ENCODE measurements around the gene FSD1.

FSD1 gene

DNA sequence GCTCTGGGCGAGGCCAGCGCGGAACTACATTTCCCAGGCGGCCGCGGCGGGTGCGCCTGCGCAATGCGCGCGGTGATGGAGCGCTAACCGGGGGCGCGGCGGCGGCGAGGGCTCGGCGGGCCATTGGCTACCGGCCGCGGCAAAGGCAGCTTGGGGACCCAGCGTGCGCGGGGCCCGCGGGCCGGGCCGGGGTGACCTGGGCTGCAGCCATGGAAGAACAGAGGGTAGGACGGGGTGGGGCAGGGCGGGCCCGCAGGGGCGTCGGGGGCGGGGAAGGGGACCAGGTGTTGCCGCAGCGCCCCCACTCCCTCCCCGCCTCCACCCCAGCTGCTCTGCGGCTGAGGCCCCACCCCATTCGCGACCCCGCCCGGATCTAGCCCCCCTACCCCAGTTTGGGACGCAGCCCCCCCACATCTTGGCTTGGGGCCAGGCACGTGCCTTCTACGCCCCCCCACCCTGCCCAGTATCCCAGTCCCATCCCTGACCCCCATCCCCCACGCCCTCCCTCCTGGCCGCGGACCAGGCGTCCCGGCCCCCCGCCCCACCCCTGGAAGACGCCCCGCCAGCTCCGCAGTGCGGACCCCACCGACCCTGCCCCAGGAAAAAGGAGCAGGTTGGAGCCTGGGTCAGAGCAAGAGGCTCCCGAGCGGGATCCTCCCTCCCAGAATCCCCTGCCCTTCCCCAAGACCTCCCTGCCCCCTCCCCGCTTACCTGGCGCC lies at the start of gene FSD1:
FSD1 (plus strand) TSS at position 61 of the 719 bp plus-strand sequence; CDS start at position 210, 149 bp downstream.
- no peak for TF ChIP-seq TCF12 (IDR thresholded peaks at IDR 0.05; ENCODE audit: low read depth)
- no peak for TF ChIP-seq FOXM1 (IDR thresholded peaks at IDR 0.05; ENCODE audit: borderline replicate concordance, low read depth)
- TF ChIP-seq ZBTB7A (IDR thresholded peaks at IDR 0.05; ENCODE audit: low read depth), result 0 out of 2 replicates have a peak, but pooled peaks have one; percentile 20
- TF ChIP-seq EGR1 (IDR thresholded peaks at IDR 0.05), result 0 out of 2 replicates have a peak, but pooled peaks have one; percentile 8
- no peak for TF ChIP-seq EP300 (IDR thresholded peaks at IDR 0.05; ENCODE audit: borderline replicate concordance)
- TF ChIP-seq NFIC (IDR thresholded peaks at IDR 0.05), result peak; percentile 32; the same call in 1 of the 2 replicates
- TF ChIP-seq, protein P1, sequence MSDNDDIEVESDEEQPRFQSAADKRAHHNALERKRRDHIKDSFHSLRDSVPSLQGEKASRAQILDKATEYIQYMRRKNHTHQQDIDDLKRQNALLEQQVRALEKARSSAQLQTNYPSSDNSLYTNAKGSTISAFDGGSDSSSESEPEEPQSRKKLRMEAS (IDR thresholded peaks at IDR 0.05), result peak; percentile 49; the same call in 1 of the 2 replicates
- TF ChIP-seq TAF1 (IDR thresholded peaks at IDR 0.05; ENCODE audit: low read depth), result peak; percentile 27; the same call in 1 of the 2 replicates

DNA sequence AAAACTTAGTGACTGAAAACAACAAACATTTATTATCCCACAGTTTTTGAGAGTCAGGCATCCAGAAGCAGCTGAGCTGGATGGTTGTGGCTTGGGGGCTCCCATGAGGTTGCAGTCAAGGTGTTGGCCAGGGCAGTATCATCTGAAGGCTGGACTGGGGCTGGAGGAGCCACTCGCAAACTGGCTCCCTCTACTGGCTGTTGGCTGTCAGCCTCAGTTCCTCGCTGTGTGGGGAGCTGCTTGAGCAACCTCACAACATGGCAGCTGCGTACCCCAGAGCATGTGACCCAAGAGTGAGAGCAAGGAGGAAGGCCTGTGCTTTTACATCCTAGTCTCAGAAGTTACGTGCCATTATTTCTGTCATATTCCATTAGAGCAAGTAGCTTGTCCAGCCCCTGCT lies 47.8 kb upstream of the FSD1 start:
- TF ChIP-seq YY1 (IDR thresholded peaks at IDR 0.05; ENCODE audit: low read depth), result 0 out of 2 replicates have a peak, but pooled peaks have one; percentile 28
- TF ChIP-seq TCF12 (IDR thresholded peaks at IDR 0.05; ENCODE audit: low read depth), result no peak

DNA sequence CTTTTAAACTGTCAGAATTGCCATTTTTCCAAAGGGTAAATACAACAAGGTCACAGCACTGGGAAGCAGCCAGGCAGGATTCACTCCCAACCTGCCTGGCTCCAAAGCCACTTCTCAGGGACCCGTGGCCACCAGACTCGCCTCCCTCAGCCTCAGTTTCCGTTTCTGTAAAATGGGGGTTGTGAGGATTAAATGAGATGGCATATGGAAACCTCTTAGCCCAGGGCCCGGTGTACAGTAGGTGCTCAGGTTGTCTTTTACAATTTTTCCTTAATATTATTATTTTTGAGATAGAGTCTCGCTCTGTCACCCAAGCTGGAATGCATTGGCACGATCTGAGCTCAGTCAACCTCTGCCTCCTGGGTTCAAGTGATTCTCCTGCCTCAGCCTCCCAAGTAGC lies 47.4 kb upstream of the FSD1 start:
- TF ChIP-seq, protein P1 (IDR thresholded peaks at IDR 0.05), result no peak
- TF ChIP-seq, protein P2, sequence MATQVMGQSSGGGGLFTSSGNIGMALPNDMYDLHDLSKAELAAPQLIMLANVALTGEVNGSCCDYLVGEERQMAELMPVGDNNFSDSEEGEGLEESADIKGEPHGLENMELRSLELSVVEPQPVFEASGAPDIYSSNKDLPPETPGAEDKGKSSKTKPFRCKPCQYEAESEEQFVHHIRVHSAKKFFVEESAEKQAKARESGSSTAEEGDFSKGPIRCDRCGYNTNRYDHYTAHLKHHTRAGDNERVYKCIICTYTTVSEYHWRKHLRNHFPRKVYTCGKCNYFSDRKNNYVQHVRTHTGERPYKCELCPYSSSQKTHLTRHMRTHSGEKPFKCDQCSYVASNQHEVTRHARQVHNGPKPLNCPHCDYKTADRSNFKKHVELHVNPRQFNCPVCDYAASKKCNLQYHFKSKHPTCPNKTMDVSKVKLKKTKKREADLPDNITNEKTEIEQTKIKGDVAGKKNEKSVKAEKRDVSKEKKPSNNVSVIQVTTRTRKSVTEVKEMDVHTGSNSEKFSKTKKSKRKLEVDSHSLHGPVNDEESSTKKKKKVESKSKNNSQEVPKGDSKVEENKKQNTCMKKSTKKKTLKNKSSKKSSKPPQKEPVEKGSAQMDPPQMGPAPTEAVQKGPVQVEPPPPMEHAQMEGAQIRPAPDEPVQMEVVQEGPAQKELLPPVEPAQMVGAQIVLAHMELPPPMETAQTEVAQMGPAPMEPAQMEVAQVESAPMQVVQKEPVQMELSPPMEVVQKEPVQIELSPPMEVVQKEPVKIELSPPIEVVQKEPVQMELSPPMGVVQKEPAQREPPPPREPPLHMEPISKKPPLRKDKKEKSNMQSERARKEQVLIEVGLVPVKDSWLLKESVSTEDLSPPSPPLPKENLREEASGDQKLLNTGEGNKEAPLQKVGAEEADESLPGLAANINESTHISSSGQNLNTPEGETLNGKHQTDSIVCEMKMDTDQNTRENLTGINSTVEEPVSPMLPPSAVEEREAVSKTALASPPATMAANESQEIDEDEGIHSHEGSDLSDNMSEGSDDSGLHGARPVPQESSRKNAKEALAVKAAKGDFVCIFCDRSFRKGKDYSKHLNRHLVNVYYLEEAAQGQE (IDR thresholded peaks at IDR 0.05; ENCODE audit: low read depth), result no peak
- no peak for TF ChIP-seq TEAD4 (IDR thresholded peaks at IDR 0.05)
- TF ChIP-seq YY1 (IDR thresholded peaks at IDR 0.05; ENCODE audit: low read depth), result no peak
- no peak for TF ChIP-seq ZBTB7A (IDR thresholded peaks at IDR 0.05; ENCODE audit: low read depth)
- TF ChIP-seq, protein P3, sequence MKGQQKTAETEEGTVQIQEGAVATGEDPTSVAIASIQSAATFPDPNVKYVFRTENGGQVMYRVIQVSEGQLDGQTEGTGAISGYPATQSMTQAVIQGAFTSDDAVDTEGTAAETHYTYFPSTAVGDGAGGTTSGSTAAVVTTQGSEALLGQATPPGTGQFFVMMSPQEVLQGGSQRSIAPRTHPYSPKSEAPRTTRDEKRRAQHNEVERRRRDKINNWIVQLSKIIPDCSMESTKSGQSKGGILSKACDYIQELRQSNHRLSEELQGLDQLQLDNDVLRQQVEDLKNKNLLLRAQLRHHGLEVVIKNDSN (IDR thresholded peaks at IDR 0.05), result no peak
- no peak for TF ChIP-seq CEBPB (IDR thresholded peaks at IDR 0.05)
- no peak for TF ChIP-seq FOXM1 (IDR thresholded peaks at IDR 0.05; ENCODE audit: borderline replicate concordance, low read depth)
- TF ChIP-seq CREB1 (IDR thresholded peaks at IDR 0.05; ENCODE audit: low read depth), result no peak
- no peak for TF ChIP-seq TAF1 (IDR thresholded peaks at IDR 0.05; ENCODE audit: low read depth)
- no peak for TF ChIP-seq EGR1 (IDR thresholded peaks at IDR 0.05)
- no peak for TF ChIP-seq TCF12 (IDR thresholded peaks at IDR 0.05; ENCODE audit: low read depth)
- TF ChIP-seq RAD21 (IDR thresholded peaks at IDR 0.05; ENCODE audit: low read depth), result no peak
- TF ChIP-seq NFIC (IDR thresholded peaks at IDR 0.05), result no peak
- TF ChIP-seq EP300 (IDR thresholded peaks at IDR 0.05; ENCODE audit: borderline replicate concordance), result no peak

DNA sequence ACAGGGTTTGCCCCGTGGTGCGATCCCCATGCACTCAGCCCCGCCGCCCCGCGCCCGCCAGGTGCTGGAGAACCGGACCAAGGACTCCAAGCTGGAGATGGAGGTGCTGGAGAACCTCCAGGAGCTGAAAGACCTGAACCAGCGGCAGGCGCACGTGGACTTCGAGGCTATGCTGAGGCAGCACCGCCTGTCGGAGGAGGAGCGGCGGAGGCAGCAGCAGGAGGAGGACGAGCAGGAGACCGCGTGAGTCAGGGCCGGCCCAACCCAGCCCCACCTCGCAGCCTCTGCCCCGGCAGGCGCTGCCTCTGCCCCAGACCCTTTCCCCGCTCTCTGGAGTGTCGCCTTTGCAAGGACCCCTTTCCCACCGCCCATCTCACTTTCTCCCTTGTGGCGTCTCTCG lies 46.2 kb upstream of the FSD1 start:
- TF ChIP-seq, protein P3 (IDR thresholded peaks at IDR 0.05), result no peak
- TF ChIP-seq TAF1 (IDR thresholded peaks at IDR 0.05; ENCODE audit: low read depth) (no peak), TCF12 (IDR thresholded peaks at IDR 0.05; ENCODE audit: low read depth) (no peak), FOXM1 (IDR thresholded peaks at IDR 0.05; ENCODE audit: borderline replicate concordance, low read depth) (no peak)

DNA sequence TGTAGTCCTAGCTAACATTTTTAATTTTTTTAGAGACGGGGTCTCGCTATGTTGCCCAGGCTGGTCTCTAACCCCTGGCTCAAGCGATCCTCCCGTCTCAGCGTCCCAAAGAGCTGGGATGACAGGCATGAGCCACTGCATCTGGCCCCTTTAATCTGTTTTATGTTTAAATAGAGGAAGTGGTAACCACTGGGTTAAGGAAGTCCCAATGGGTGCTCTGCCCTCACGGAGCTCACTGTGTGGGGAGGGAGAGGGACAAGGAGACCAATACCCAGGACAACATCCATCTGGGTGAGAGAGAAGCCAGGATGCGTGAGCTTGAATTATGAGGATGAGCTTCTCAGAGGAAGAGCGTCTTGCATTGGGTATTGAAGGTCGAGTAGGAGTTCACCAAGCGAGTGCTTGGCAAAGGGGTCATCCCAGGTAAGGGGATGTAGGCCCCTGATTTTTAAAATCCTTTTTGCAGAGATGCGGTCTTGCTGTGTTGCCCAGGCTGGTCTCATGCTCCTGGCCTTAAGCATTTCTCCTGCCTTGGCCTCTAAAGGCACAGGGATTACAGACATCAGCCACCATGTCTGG lies 43.7 kb upstream of the FSD1 start:
- no peak for TF ChIP-seq FOXM1 (IDR thresholded peaks at IDR 0.05; ENCODE audit: borderline replicate concordance, low read depth)
- TF ChIP-seq EP300 (IDR thresholded peaks at IDR 0.05; ENCODE audit: borderline replicate concordance), result no peak
- no peak for TF ChIP-seq CREB1 (IDR thresholded peaks at IDR 0.05; ENCODE audit: low read depth)

DNA sequence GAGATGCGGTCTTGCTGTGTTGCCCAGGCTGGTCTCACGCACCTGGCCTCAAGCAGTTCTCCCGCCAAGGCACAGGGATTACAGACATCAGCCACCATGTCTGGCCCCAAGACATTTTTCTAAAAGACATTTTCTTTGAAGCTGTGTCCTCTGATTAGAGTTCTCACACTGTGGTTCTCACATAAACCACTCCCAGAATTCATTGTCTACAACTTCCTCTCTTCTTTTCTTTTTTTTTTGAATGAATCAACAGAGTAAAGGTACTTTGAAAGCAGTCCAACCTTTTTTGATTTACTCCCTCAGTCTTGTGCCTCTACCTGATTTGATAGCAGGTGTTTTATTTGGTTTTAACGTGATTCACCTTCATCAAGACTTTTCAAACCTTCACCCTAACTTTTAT lies 39.6 kb upstream of the FSD1 start:
- TF ChIP-seq TAF1 (IDR thresholded peaks at IDR 0.05; ENCODE audit: low read depth) (no peak), TCF12 (IDR thresholded peaks at IDR 0.05; ENCODE audit: low read depth) (no peak), CREB1 (IDR thresholded peaks at IDR 0.05; ENCODE audit: low read depth) (no peak), EGR1 (IDR thresholded peaks at IDR 0.05) (no peak), ZBTB7A (IDR thresholded peaks at IDR 0.05; ENCODE audit: low read depth) (no peak), TEAD4 (IDR thresholded peaks at IDR 0.05) (no peak), YY1 (IDR thresholded peaks at IDR 0.05; ENCODE audit: low read depth) (no peak), RAD21 (IDR thresholded peaks at IDR 0.05; ENCODE audit: low read depth) (no peak), EP300 (IDR thresholded peaks at IDR 0.05; ENCODE audit: borderline replicate concordance) (no peak), FOXM1 (IDR thresholded peaks at IDR 0.05; ENCODE audit: borderline replicate concordance, low read depth) (no peak), NFIC (IDR thresholded peaks at IDR 0.05) (no peak), CEBPB (IDR thresholded peaks at IDR 0.05) (no peak)
- TF ChIP-seq, protein P1 (IDR thresholded peaks at IDR 0.05), result no peak
- TF ChIP-seq, protein P3 (IDR thresholded peaks at IDR 0.05), result no peak
- TF ChIP-seq, protein P2 (IDR thresholded peaks at IDR 0.05; ENCODE audit: low read depth), result no peak

All from Ishikawa (cell line).